ENCODE data around the gene PFDN6. TPM values are rescaled to one million over a fixed set of nuclear protein-coding genes. Genes with fewer than 3 reads are reported as not detected.

Gene PFDN6
- total RNA-seq, 1 donor from 2014 or later = 9.1 TPM

GRCh38 chr6:33321227-33321626 lies 31.8 kb downstream of the PFDN6 start:
- peak overlapping the region in 1 of 2 donors; percentile 92 for H3K4me3 ChIP-seq
- H3K27ac ChIP-seq = peak overlapping the region; percentile 90
- DNase-seq (ENCODE audit: extremely low spot score in 2 of 2) = no peak
- peaks cover 59% of the 10 kb centered on the region for H3K4me1 ChIP-seq
- no peaks in the 10 kb centered on the region for H3K9me3 ChIP-seq
- no peak for TF ChIP-seq POLR2A (IDR thresholded peaks at IDR 0.05)
- no peak for TF ChIP-seq POLR2AphosphoS5 (IDR thresholded peaks at IDR 0.05; ENCODE audit: insufficient read depth in 1 of 2, low read depth in 1 of 2)
- no peak for TF ChIP-seq CTCF (IDR thresholded peaks at IDR 0.05)
- H3K27me3 ChIP-seq = no peaks in the 10 kb centered on the region
- peaks cover 0 to 25% of the 10 kb centered on the region in 2 donors for H3K36me3 ChIP-seq
- intact Hi-C loops (cut with DNase I) = no loop called here

GRCh38 chr6:33323623-33323948 lies 34.2 kb downstream of the PFDN6 start:
- TF ChIP-seq POLR2A (IDR thresholded peaks at IDR 0.05) (no peak), POLR2AphosphoS5 (IDR thresholded peaks at IDR 0.05; ENCODE audit: insufficient read depth in 1 of 2, low read depth in 1 of 2) (no peak), CTCF (IDR thresholded peaks at IDR 0.05) (no peak)
- no peaks in the 10 kb centered on the region for H3K9me3 ChIP-seq
- peak overlapping the region; percentile 72 to 92 for H3K4me3 ChIP-seq
- H3K36me3 ChIP-seq = peaks cover 0 to 25% of the 10 kb centered on the region in 2 donors
- H3K27ac ChIP-seq = peak overlapping the region; percentile 90
- no peaks in the 10 kb centered on the region for H3K27me3 ChIP-seq
- intact Hi-C loops (cut with DNase I) = no loop called here
- peaks cover 44% of the 10 kb centered on the region for H3K4me1 ChIP-seq
- DNase-seq (ENCODE audit: extremely low spot score in 2 of 2) = no peak

- intact Hi-C loops (cut with DNase I) = no loop called here
- peak overlapping the region; percentile 90 for H3K27ac ChIP-seq
- H3K4me1 ChIP-seq = peaks cover 40% of the 10 kb centered on the region
- H3K27me3 ChIP-seq = no peaks in the 10 kb centered on the region
- H3K9me3 ChIP-seq = no peaks in the 10 kb centered on the region
- peak overlapping the region in 1 of 2 donors; percentile 92 for H3K4me3 ChIP-seq
- H3K36me3 ChIP-seq = peaks cover 0 to 20% of the 10 kb centered on the region in 2 donors
- no peak for DNase-seq (ENCODE audit: extremely low spot score in 2 of 2)
- TF ChIP-seq CTCF (IDR thresholded peaks at IDR 0.05) (no peak), POLR2A (IDR thresholded peaks at IDR 0.05) (no peak), POLR2AphosphoS5 (IDR thresholded peaks at IDR 0.05; ENCODE audit: insufficient read depth in 1 of 2, low read depth in 1 of 2) (no peak)
Observed at GRCh38 chr6:33324125-33324524, 34.7 kb downstream of the PFDN6 start.

- Histone ChIP-seq H3K27ac (no peak overlapping the region), H3K36me3 (no peaks in the 10 kb centered on the region), H3K9me3 (no peaks in the 10 kb centered on the region), H3K4me3 (no peak overlapping the region), H3K4me1 (peaks cover 2% of the 10 kb centered on the region), H3K27me3 (no peaks in the 10 kb centered on the region)
- no peak for TF ChIP-seq POLR2A (IDR thresholded peaks at IDR 0.05)
- no peak for TF ChIP-seq POLR2AphosphoS5 (IDR thresholded peaks at IDR 0.05; ENCODE audit: insufficient read depth in 1 of 2, low read depth in 1 of 2)
- TF ChIP-seq CTCF (IDR thresholded peaks at IDR 0.05) = no peak
- DNase-seq (ENCODE audit: extremely low spot score in 2 of 2) = no peak
- intact Hi-C loops (cut with DNase I) = no loop called here
Observed at GRCh38 chr6:33329058-33329457, 39.7 kb downstream of the PFDN6 start.

- Histone ChIP-seq H3K36me3 (no peaks in the 10 kb centered on the region), H3K9me3 (no peaks in the 10 kb centered on the region), H3K4me3 (no peak overlapping the region), H3K27ac (no peak overlapping the region), H3K27me3 (no peaks in the 10 kb centered on the region), H3K4me1 (no peaks in the 10 kb centered on the region)
- no peak for DNase-seq (ENCODE audit: extremely low spot score in 2 of 2)
- TF ChIP-seq POLR2AphosphoS5 (IDR thresholded peaks at IDR 0.05; ENCODE audit: insufficient read depth in 1 of 2, low read depth in 1 of 2) (no peak), CTCF (IDR thresholded peaks at IDR 0.05) (no peak), POLR2A (IDR thresholded peaks at IDR 0.05) (no peak)
- intact Hi-C loops (cut with DNase I) = no loop called here
Observed at GRCh38 chr6:33330736-33331135, 41.3 kb downstream of the PFDN6 start.
